ENCODE measurements around the gene SYT17.
"Not testable (repeated sequence)": the region's sequence is repeated elsewhere in the genome, so short reads cannot be mapped to it uniquely, and the experiment has no call there.

SYT17 gene

DNA sequence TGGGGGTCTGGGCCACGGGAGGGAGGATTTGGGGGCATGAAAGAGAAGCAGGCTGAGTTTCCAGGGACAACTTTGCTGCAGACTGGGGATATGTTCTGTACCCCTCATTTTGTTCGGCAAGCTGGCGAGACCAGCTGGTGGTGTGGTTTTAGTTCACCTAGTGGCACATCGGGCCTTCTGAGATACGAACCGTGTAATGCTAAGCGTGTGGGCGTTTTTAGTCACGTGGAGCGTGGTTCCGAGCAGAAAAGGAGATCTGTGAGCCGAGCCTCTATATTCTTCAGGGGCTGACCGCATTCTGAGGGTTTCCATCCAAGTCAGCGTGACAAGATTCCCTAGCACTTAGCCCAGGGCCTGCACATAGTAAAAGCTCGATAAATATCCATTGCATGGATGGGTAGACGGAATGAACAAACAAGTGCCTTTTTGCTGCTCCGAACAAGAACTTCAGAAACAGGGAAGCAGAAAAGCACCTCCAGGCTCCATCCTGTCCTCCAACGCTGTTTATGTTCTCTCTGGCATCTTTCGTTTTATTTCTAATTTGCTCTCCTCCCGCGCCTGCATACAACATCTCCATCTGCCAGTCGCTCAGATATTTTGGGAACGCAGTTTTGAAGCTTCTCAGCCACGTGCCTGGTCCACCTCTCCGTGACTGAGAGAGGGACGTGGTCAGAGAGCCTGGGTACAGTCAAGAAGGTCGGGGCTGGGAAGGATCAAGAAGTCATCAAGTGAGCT lies 5.8 kb downstream of the SYT17 start:
- no peak for DNase-seq (ENCODE audit: low read depth in 2 of 2)

GRCh38 chr16:19174478-19174877 lies 6.4 kb downstream of the SYT17 start:
- no peak for DNase-seq (ENCODE audit: low read depth in 2 of 2)

GRCh38 chr16:19175492-19176262 lies 7.6 kb downstream of the SYT17 start:
- DNase-seq (ENCODE audit: low read depth in 2 of 2) = no peak

GRCh38 chr16:19177111-19177739 lies 9.2 kb downstream of the SYT17 start:
- DNase-seq (ENCODE audit: low read depth in 2 of 2) = no peak

DNA sequence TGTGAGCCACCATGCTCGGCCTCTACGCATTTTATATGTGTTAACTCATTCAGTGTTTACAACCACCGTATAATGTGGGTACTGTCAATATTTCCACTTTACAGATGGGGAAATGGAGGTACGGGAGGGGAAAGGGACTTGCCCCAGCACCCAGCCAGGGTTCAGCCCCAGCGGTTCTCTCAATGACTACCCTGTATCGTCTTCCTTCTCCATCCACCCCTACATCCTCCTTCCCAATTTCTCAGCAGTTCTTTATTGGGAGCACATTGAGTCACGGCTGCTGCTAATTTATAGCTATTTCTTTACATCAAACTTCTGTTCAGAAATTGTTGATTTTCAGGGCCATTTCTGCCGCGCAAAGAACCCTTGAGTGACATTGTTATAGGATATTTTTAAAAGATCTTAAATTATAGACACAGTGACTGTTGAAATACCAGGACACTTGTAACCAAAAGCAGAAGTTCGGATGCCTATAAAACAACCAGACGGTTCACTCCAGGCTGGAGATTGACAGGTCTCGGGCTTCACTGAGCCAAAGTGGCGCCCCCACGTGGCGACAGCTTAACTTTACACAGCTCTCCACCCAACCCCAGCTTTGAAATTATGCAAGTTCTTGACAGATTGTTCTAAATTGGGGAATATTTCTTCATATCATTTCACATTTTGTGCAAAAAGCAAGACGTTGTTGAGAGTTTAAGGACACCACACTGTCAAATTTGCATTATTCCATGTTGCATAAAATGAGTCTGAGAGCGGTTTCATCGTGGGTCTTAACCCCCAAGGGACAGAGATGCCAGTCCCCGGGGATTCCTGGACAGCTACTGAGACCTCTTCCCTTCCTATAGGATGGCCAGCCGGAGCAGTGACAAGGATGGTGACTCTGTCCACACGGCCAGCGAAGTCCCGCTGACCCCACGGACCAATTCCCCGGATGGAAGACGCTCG lies 11.8 kb downstream of the SYT17 start:
- no peak for DNase-seq (ENCODE audit: low read depth in 2 of 2)

DNA sequence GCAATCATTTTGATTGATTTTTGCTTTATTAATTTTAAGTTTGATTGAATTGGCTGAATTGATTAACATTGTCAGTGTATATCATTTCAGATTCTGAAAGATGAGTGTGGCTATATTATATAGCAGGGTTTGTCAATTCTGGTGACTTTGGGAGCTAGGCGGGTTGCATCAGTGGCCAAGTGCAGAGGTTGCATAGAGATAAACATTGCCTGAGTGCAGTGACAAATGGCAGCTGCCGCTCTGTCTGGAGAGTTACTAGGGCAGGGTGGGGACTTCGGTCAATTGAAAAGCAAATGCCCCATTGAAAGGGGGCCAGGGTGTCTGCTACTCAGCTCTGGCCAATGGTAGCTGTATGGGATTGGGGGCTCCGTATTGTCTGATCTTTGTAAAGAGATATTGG lies 12.7 kb downstream of the SYT17 start:
- no peak for DNase-seq (ENCODE audit: low read depth in 2 of 2)

DNA sequence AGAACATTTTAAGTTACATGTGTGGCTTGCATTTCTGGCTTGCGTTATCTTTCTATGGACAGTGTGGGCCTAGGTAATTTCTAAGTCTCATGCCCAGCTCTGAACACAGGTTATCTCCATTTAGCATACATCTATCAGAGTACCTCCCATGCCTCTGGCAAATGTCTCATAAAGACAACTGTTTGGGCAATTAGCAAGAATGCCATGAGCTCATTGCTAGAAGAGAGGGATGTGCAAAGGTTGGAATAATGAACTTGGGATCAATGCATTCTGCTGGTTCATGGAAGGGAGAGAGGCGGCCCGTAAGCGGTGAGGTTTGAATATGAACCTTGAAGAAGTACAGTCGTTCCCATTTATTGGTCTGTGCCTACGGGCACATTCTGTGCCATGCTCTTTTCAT lies 14.4 kb downstream of the SYT17 start:
- DNase-seq (ENCODE audit: low read depth in 2 of 2) = no peak

DNA sequence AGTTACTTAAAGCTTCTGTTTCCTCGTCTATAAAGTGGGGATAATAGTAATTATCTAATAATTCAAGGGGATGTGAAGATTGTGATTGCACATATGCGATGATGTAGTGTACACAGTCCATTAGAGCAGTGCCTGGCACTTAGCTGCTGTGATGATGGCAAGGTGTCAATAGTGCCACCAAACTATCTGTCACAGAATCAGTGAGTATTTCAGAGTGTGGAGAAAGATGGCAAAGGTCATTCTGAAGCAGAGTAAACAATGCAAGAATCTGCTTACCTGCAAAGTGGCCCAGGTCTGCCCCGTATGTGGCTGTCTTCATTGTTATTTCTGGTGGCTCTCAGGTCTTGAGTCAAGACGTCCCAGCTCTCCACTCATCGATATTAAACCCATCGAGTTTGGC lies 15.1 kb downstream of the SYT17 start:
- no peak for DNase-seq (ENCODE audit: low read depth in 2 of 2)

GRCh38 chr16:19184823-19185509 lies 16.9 kb downstream of the SYT17 start:
- no peak for DNase-seq (ENCODE audit: low read depth in 2 of 2)

DNA sequence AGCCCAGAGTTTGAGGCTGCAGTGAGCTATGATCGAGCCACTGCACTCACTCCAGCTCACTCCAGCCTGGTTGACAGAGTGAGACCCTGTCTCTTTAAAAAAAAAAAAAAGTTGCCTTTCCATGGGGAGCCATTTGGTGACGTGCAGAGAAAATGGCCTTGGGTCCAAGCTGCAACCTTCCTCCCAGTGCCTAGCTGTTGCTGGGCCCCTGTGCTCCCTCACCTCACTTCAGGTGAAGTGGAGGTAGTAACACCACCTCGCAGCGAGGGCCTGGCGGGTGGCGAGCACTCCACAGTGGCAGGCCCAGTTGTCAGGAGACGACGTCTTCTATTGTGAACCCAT lies 17.4 kb downstream of the SYT17 start:
- no peak for DNase-seq (ENCODE audit: low read depth in 2 of 2)

GRCh38 chr16:19186408-19186807 lies 18.4 kb downstream of the SYT17 start:
- DNase-seq (ENCODE audit: low read depth in 2 of 2) = no peak

GRCh38 chr16:19187961-19188360 lies 19.9 kb downstream of the SYT17 start:
- not testable (repeated sequence) for DNase-seq (ENCODE audit: low read depth in 2 of 2)

DNA sequence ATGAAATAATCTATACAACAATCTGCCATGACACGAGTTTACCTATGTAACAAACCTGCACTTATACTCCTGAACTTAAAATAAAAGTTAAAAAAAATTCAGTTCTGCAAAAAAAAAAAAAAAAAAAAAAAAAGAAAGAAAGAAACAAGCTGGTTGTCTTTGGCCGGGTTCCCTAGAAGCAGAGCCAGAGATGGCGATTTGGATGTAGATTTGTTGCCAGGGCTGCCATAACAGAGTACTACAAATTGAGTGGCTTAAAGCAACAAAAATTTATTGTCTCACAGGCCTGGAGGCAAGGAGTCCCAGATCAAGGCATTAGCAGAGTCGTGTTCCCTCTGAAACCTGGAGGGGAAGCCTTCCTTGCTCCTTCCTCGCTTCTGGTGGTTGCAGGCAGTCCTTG lies 20.4 kb downstream of the SYT17 start:
- no peak for DNase-seq (ENCODE audit: low read depth in 2 of 2)

DNA sequence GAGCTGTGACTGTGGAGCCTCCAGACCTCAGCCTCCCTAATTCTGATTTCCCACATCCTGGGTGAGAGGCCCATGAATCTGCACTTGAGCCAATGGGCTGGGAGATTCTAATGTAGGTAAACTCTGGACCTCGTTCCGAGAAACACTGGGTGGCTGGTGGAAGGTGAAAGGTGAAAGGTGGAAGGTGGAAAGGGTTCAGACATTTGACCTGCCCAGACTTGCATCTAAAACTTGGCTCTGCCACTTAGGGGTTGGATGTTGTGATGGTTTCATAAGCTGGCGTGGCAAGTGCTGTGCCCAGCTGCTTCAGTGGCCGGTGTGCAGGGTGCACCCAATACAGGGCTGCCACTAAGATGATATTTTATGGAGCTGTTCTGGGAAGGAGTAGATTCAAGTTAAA lies 24.8 kb downstream of the SYT17 start:
- DNase-seq (ENCODE audit: low read depth in 2 of 2) = no peak

GRCh38 chr16:19196871-19197270 lies 28.8 kb downstream of the SYT17 start:
- DNase-seq (ENCODE audit: low read depth in 2 of 2) = no peak

- no peak for DNase-seq (ENCODE audit: low read depth in 2 of 2)
Measured at GRCh38 chr16:19203374-19203966, 35.4 kb downstream of the SYT17 start.

DNA sequence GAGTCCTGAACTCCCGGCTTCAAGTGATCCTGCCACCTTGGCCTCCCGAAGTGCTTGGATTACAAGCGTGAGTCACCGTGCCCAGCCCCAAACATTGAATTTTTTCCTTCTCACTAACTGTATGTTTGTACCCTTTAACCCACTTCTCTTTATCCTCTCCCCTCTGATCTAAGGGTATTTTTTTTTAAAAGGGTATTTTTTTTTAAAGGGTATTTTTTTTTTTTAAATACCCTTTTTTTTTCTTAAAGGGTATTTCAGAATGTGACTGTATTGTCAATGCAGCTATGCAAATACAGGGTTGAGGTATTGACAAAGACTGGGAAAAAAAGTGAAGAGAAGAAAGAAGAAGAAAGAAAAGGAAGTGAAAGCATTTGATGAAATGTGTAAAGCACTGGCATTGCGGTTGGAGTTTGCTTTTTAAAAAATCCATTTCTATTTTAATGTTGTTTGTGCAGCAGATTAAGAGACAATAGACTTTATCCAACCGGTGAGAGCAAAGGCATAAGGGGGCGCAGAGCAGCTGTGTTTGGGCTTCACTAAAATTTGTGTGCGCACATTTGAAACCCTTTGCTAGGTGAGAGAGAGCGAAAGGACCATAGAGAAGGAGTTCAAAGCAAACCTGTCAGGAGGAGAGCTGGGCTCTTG lies 42.4 kb downstream of the SYT17 start:
- no peak for DNase-seq (ENCODE audit: low read depth in 2 of 2)

DNA sequence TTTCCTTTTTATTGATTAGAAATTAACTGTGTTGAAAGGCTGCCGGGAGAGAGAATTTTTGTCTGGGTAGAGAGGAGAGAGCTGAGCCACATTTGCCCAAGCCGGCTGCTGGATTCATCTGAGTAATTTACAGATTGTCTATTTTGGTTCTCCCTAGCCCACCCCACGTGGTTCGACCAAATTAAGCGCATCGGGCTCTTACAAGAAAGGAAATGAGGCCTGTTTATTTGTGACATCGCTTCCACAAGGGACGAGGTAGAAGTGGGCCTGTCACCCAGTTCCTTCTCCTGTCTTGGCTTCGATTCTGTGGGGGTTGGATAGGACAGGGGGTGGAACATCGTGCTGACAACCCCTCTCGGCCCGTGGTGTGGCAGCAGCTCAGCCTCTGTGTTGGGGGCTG lies 42.9 kb downstream of the SYT17 start:
- no peak for DNase-seq (ENCODE audit: low read depth in 2 of 2)

GRCh38 chr16:19212059-19212458 lies 44.0 kb downstream of the SYT17 start:
- DNase-seq (ENCODE audit: low read depth in 2 of 2) = no peak

GRCh38 chr16:19213885-19214284 lies 45.8 kb downstream of the SYT17 start:
- no peak for DNase-seq (ENCODE audit: low read depth in 2 of 2)
